Epithelial cell of esophagus (primary cell): Measurements from ENCODE around the gene DNAAF6.

Experiments
- DNase-seq: peaks from one replicate; pipeline ENCODE4 v3.0.0; 2010; ENCODE audit warnings: low read depth
- H3K4me3 ChIP-seq: 2 replicates; pipeline ENCODE4 v1.5.1; 2011; ENCODE audit warnings: mild to moderate bottlenecking, low read length, control low read depth
- CTCF ChIP-seq: IDR thresholded peaks from 2 replicates; pipeline ENCODE4 v1.5.1; 2011; ENCODE audit warnings: low read depth, mild to moderate bottlenecking, low read length, control low read depth, inconsistent platforms; ENCODE audit not compliant: insufficient read depth; ENCODE audit errors: missing control alignments

Gene DNAAF6

DNA sequence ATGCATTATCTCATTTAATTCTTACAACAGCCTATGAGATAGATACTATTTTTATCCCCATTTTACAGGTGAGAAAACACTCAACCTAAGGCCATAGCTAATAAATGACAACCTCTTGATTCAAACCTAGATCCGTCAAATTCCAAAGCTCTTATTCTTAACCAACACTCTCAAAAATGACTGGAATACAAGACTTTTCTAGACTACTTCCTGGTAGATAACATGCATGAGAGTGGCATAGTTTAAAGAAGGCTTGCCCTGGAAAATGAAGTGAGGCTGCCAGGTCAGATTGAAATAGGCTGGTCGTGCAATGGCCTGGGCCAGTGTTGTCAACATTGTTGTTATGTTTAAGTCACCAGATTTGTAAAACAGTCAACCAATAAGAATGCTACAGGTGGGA lies 86.6 kb downstream of the DNAAF6 start:
- no peak for DNase-seq
- no peak for TF ChIP-seq CTCF
- no peak overlapping the region for H3K4me3 ChIP-seq
